Activated CD4-positive, alpha-beta T cell treated with anti-CD3 and anti-CD28 coated beads for 48 hours (primary cell): ENCODE measurements around the gene NDUFS4.
"Not testable (repeated sequence)": the region's sequence is repeated elsewhere in the genome, so short reads cannot be mapped to it uniquely, and the experiment has no call there.

Experiments used
- DNase-seq: peaks from one replicate; pipeline ENCODE4 v3.0.0-alpha.2; 2020

NDUFS4 gene

DNA sequence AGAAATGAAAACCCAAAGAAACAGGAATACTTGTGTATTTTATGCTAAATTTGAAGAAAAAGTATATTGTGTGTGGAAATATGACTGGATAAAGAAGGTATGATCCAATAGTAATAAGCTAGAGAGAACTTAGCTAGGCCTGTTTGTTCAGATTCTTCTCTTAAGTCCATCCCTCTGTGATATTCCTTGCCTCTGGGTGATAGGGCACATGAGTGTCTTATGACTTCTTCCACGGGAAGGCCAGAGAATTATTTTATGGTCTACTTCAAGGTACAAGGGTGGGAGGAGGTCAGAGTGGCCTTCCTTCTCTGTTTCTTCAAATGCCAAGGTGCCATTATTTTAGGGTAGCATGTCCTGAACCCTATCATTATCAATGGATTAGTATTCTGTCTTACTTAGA lies 113.7 kb downstream of the NDUFS4 start:
- no peak for DNase-seq

DNA sequence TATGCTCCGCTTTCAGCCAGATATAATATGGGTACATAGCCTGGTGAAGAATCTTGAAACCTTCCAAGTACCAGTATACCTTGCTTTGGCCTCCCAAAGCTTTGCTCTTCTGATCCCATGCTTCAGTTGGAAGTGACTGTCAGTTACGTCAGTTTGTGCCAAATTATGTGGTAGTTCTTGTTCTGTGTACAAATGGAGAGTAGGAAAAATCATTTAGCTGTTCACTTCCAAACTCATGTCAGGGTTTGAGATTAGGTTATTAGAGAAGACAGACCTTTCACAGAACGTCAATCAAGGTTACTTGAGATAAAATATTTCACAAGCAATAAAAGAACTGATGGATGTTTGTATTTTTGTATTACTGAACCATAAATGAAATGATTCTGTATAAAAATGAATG lies 117.2 kb downstream of the NDUFS4 start:
- DNase-seq = no peak

DNA sequence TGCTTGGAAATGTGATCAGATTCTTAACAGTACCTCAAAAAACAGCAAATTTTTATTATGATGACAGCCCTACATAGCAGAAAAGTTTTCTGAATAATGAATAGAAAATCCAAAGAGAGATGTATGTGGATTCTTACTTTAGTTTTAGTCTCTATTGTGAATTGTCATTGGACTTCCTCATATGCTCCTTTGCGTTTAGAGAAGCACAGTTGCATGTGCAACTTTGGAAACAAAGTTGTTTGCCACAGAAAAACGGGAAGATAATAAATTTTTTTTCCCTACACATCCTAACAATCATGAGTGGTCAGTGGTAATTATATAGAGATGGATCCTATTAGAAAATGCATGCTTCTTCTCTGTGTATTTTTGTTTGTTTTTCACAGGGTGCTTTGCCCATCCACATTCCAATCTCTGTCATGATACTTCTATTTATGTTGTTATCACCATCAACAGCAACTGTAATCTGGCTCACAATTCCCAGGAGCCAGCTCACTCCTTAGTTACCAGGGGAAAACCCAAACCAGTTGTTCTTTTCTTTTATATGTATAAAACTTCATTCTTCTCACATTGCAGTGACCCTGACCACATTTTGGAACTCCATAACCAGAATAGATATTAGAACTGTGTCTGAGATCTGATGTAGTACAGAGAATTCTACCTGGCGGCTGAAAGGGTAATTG lies 118.7 kb downstream of the NDUFS4 start:
- no peak for DNase-seq

DNA sequence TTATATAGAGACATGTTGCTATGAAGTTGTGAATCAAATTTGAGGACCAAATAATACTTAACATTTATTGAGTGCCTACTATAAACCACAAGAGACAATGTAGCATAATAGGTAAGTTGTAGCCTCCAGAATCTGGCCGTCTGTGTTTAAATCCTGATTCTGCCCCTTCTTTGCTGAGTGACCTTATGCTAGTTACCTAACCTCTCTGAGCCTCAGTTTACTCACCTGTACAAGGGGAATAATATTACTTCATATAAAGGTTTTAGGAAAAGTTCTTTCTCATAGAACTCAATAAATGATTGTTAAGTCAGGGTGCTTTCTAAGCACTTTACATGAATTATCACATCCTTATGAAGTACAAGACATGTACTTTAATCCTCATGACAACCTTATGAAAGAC lies 120.6 kb downstream of the NDUFS4 start:
- no peak for DNase-seq

DNA sequence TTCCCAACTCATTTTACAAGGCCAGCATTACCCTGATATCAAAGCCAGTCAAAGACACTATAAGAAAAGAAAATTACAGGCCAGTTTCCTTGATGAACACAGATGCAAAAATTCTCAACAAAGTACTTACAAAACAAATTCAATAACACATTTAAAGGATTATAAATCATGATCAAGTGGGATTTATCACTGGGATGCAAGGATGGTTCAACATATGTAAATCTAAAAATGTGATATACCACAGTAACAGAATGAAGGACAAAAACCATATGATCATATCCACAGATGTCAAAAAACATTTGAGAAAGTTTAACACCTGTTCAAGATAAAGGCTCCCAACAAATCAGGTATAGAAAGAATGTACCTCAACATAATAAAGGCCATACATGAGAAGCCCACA lies 130.6 kb downstream of the NDUFS4 start:
- DNase-seq = no peak

DNA sequence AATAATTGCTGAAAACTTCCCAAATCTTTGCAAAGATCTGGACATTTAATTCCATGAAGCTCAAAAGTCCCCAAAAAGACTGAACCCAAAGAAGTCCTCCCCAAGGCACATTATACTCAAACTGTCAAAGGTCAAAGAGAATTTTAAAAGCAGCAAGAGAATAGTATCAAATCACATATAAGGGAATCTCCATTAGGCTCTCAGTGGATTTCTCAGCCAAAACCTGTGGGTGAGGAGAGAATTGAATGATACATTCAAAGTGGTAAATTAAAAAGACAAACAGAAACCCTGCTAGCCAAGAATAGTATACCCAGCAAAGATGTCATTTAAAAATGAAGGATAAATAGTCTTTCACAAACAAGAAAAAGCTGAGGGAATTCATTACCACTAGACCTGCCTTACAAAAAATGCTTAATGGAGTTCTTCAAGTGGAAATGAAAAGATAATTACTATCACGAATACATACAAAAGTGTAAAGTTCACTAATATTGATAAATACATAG lies 134.1 kb downstream of the NDUFS4 start:
- no peak for DNase-seq

DNA sequence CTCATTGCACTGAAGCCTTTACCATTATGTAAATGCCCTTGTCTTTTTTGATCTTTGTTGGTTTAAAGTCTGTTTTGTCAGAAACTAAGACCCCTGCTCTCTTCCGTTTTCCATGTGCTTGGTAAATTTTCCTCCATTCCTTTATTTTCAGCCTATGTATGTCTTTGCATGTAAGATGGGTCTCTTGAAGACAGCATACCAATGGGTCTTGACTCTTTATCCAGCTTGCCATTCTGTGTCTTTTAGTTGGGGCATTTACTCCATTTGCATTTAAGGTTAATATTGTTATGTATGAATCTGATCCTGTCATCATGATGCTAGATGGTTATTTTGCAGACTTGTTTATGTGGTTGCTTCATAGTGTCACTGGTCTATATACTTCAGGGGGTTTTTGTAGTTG lies 150.0 kb downstream of the NDUFS4 start:
- not testable (repeated sequence) for DNase-seq

DNA sequence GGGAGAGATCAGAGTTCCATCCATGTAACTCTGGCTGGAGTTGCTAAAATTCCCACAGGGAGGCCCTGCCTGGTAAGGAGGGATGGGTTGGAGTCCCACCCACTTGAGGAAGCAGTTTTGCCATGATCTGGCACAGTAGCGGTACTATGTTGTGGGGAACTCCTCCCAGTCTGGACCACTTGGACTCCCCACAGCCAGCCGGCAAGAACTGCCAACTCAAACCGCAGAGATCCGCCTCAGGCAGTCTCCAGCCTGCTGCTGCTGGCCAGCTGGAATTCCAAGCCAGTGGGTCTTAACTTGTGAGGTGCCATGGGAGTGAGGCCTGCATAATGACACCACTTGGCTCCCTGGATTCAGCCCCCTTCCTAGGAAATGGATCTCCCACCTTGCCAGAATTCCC lies 151.9 kb downstream of the NDUFS4 start:
- no peak for DNase-seq

DNA sequence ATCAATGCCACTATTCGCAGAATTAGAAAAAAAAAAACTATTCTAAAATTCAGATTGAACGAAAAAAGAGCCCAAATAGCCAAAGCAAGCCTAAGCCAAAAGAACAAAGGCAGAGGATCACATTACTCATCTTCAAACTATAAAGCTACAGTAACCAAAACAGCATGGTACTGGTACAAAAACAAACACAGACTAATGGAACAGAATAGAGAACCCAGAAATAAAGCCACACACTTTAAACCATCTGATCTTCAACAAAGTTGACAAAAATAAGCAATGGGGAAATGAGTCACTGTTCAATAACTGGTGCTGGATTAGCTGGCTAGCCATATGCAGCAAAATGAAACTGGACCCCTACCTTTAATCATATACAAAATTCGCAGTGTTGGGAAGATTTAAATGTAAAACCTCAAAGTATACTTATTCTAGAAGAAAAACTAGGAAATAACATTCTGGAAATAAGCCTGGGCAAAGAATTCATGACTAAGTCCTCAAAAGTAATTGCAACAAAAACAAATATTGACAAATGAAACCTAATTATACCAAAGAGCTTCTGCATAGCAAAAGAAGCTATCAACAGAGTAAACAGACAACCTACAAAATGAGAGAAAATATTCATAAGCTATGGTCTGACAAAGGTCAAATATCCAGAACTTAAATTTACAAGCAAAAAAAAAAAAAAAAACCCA lies 153.7 kb downstream of the NDUFS4 start:
- DNase-seq = no peak

DNA sequence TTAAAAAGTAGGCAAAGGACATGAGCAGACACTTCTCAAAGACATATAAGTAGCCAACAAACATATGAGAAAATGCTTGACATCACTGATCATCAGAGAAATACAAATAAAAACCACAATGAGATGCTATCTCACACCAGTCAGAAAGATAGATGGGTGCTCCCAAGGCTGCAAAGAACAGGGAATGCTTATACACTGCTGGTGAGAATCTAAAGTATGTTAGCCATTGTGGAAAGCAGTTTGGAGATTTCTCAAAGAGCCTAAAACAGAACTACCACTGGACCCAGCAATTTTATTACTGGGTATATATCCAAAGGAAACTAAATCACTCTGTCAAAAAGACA lies 154.2 kb downstream of the NDUFS4 start:
- DNase-seq = no peak

DNA sequence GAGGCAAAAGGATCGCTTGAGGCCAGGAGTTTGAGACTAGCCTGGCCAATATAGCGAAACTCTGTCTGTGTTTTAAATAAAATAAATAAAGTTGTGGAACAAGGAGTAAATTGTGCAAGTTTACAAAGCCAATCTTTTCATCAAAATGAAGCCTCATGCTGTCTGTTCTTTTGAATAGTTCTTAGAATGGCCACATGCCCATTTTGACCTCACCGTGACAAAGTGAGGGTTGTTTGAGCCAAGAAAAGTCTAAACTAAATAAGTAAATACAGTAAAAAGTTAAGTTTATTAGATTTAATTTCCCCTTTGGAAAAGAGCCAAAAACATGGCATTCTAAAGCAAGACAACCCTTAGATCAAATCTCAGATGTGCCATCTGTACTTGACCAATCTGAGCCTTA lies 165.7 kb downstream of the NDUFS4 start:
- no peak for DNase-seq

DNA sequence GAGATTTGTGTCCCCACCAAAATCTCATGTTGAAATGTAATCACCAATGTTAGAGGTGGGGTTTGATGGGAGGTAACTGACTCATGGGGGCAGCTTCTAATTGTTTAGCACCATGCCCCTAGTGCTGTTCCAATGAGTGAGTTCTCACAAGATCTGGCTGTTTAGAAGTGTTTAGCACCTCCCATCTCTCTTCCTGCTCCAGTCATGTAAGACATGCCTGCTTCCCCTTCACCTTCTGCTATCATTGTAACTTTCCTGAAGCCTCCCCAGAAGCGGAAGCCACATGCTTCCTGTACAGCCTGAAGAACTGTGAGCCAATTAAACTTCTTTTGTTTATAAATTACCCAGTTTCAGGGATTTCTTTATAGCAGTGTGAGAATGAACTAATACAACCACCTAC lies 170.5 kb downstream of the NDUFS4 start:
- DNase-seq = no peak
